HepG2 (cell line): ENCODE measurements around the gene RNF126.

Experiments used
- AKAP8 ChIP-seq: sonication (generic); formaldehyde crosslinking; IDR thresholded peaks from 2 replicates; pipeline ENCODE4 v1.5.1; 2020; ENCODE audit warnings: mild to moderate bottlenecking, missing genetic modification reagents
- CHD2 ChIP-seq: IDR thresholded peaks from 2 replicates; pipeline ENCODE4 v1.6.1; 2011; ENCODE audit warnings: low read depth, low read length, improper control_type of control experiment
- GABPA ChIP-seq, 2 experiments: IDR thresholded peaks; 2 replicates each; pipeline ENCODE4 v1.6.1; 2011 to 2016; ENCODE audit warnings: low read depth in 2 of 2, low read length in 1 of 2, missing biosample characterization in 1 of 2, missing genetic modification characterization in 1 of 2
- JUND ChIP-seq: sonication (generic); formaldehyde crosslinking; IDR thresholded peaks from 2 replicates; pipeline ENCODE4 v1.8.0; 2022; ENCODE audit warnings: mild to moderate bottlenecking, missing genetic modification reagents
- NFYB ChIP-seq: sonication (generic); formaldehyde crosslinking; IDR thresholded peaks from 2 replicates; pipeline ENCODE4 v1.4.0; 2020; ENCODE audit warnings: missing genetic modification reagents
- POLR2A ChIP-seq, 2 experiments: IDR thresholded peaks; 2 replicates each; pipeline ENCODE4 v1.6.1; 2011; ENCODE audit warnings: low read depth in 2 of 2, low read length in 2 of 2, mild to moderate bottlenecking in 1 of 2, moderate library complexity in 1 of 2; ENCODE audit not compliant: insufficient read depth in 1 of 2
- SP4 ChIP-seq: sonication (generic); formaldehyde crosslinking; IDR thresholded peaks from 2 replicates; pipeline ENCODE4 v1.8.1; 2023; ENCODE audit warnings: mild to moderate bottlenecking, missing genetic modification reagents
- ZFP36L1 ChIP-seq: sonication (generic); formaldehyde crosslinking; IDR thresholded peaks from 2 replicates; pipeline ENCODE4 v1.8.0; 2022; ENCODE audit warnings: mild to moderate bottlenecking, missing genetic modification reagents, moderate library complexity
- ZGPAT ChIP-seq: IDR thresholded peaks from 2 replicates; pipeline ENCODE4 v1.6.1; 2016; ENCODE audit warnings: mild to moderate bottlenecking
- ZSCAN21 ChIP-seq: sonication (generic); formaldehyde crosslinking; IDR thresholded peaks from 2 replicates; pipeline ENCODE4 v1.8.0; 2022; ENCODE audit warnings: mild to moderate bottlenecking, missing genetic modification reagents, moderate library complexity, borderline replicate concordance
- TF ChIP-seq, protein P1 (sequence below), 2 experiments: IDR thresholded peaks; 2 replicates each; pipeline ENCODE4 v1.6.1; 2011 to 2012; ENCODE audit warnings: low read length in 2 of 2, borderline replicate concordance in 1 of 2, low read depth in 1 of 2, mild to moderate bottlenecking in 1 of 2, moderate library complexity in 1 of 2
- TF ChIP-seq, protein P2 (sequence below): sonication (generic); formaldehyde crosslinking; IDR thresholded peaks from 2 replicates; pipeline ENCODE4 v1.4.0; 2020; ENCODE audit warnings: missing genetic modification reagents
- TF ChIP-seq, protein P3 (sequence below): sonication (generic); formaldehyde crosslinking; IDR thresholded peaks from 2 replicates; pipeline ENCODE4 v1.4.0; 2020; ENCODE audit warnings: mild to moderate bottlenecking, missing genetic modification reagents

GRCh38 chr19:651114-651818, 11.7 kb downstream of the RNF126 start:
- no peak for TF ChIP-seq POLR2A (IDR thresholded peaks at IDR 0.05; ENCODE audit: insufficient read depth in 1 of 2, low read depth in 2 of 2, low read length in 2 of 2)
- TF ChIP-seq, protein P1, sequence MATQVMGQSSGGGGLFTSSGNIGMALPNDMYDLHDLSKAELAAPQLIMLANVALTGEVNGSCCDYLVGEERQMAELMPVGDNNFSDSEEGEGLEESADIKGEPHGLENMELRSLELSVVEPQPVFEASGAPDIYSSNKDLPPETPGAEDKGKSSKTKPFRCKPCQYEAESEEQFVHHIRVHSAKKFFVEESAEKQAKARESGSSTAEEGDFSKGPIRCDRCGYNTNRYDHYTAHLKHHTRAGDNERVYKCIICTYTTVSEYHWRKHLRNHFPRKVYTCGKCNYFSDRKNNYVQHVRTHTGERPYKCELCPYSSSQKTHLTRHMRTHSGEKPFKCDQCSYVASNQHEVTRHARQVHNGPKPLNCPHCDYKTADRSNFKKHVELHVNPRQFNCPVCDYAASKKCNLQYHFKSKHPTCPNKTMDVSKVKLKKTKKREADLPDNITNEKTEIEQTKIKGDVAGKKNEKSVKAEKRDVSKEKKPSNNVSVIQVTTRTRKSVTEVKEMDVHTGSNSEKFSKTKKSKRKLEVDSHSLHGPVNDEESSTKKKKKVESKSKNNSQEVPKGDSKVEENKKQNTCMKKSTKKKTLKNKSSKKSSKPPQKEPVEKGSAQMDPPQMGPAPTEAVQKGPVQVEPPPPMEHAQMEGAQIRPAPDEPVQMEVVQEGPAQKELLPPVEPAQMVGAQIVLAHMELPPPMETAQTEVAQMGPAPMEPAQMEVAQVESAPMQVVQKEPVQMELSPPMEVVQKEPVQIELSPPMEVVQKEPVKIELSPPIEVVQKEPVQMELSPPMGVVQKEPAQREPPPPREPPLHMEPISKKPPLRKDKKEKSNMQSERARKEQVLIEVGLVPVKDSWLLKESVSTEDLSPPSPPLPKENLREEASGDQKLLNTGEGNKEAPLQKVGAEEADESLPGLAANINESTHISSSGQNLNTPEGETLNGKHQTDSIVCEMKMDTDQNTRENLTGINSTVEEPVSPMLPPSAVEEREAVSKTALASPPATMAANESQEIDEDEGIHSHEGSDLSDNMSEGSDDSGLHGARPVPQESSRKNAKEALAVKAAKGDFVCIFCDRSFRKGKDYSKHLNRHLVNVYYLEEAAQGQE (IDR thresholded peaks at IDR 0.05; ENCODE audit: borderline replicate concordance in 1 of 2, low read depth in 1 of 2, low read length in 2 of 2), result no peak
- no peak for TF ChIP-seq JUND (CRISPR knock-in tag)
- no peak for TF ChIP-seq ZGPAT
- no peak for TF ChIP-seq CHD2
- TF ChIP-seq ZSCAN21 (CRISPR knock-in tag), result no peak
- TF ChIP-seq, protein P2, sequence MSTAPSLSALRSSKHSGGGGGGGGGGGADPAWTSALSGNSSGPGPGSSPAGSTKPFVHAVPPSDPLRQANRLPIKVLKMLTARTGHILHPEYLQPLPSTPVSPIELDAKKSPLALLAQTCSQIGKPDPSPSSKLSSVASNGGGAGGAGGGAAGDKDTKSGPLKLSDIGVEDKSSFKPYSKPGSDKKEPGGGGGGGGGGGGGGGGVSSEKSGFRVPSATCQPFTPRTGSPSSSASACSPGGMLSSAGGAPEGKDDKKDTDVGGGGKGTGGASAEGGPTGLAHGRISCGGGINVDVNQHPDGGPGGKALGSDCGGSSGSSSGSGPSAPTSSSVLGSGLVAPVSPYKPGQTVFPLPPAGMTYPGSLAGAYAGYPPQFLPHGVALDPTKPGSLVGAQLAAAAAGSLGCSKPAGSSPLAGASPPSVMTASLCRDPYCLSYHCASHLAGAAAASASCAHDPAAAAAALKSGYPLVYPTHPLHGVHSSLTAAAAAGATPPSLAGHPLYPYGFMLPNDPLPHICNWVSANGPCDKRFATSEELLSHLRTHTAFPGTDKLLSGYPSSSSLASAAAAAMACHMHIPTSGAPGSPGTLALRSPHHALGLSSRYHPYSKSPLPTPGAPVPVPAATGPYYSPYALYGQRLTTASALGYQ (CRISPR knock-in tag), result no peak
- no peak for TF ChIP-seq SP4 (CRISPR knock-in tag)
- TF ChIP-seq AKAP8 (CRISPR knock-in tag), result no peak
- no peak for TF ChIP-seq ZFP36L1
- TF ChIP-seq NFYB (CRISPR knock-in tag), result no peak
- TF ChIP-seq, protein P3, sequence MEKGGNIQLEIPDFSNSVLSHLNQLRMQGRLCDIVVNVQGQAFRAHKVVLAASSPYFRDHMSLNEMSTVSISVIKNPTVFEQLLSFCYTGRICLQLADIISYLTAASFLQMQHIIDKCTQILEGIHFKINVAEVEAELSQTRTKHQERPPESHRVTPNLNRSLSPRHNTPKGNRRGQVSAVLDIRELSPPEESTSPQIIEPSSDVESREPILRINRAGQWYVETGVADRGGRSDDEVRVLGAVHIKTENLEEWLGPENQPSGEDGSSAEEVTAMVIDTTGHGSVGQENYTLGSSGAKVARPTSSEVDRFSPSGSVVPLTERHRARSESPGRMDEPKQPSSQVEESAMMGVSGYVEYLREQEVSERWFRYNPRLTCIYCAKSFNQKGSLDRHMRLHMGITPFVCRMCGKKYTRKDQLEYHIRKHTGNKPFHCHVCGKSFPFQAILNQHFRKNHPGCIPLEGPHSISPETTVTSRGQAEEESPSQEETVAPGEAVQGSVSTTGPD, result no peak
- TF ChIP-seq GABPA (IDR thresholded peaks at IDR 0.05; ENCODE audit: low read depth, low read length), result no peak
- TF ChIP-seq GABPA (CRISPR knock-in tag; IDR thresholded peaks at IDR 0.05; ENCODE audit: low read depth), result no peak
